NOMO-1 treated with dmso at 0.1 percent for 144 hours (cell line): ENCODE results near the gene ZNF224.
A peak's percentile ranks its signal among the peaks of the same experiment; 100 is the strongest.
"Not testable (repeated sequence)": the region's sequence is repeated elsewhere in the genome, so short reads cannot be mapped to it uniquely, and the experiment has no call there.

ENCODE experiments used
- DNase-seq: peaks from one replicate; lab custom pipeline; 2025; ENCODE audit not compliant: unreplicated experiment; lab: John Stamatoyannopoulos, UW

The ZNF224 gene

DNA sequence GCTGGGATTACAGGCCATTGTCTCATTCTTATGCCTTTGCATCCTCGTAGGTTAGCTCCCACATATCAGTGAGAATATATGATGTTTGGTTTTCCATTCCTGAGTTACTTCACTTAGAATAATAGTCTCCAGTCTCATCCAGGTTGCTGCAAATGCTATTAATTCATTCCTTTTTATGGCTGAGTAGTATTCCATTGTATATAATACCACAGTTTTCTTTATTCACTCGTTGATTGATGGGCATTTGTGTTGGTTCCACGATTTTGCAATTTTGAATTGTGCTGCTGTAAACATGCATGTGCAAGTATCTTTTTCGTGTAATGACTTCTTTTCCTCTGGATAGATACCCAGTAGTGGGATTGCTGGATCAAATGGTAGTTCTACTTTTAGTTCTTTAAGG, 27.0 kb downstream of the ZNF224 start:
- DNase-seq = not testable (repeated sequence)

DNA sequence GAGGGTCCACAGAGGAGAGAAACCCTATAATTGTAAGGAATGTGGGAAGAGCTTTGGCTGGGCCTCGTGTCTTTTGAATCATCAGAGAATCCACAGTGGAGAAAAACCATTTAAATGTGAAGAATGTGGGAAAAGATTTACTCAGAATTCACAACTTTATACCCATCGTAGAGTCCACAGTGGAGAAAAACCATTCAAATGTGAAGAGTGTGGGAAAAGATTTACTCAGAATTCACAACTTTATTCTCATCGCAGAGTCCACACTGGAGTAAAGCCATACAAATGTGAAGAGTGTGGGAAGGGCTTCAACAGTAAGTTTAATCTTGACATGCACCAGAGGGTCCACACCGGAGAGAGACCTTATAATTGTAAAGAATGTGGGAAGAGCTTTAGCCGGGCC, 37.8 kb downstream of the ZNF224 start:
- DNase-seq = no peak

- peak; percentile 31 for DNase-seq
Observed at GRCh38 chr19:44141191-44142058, 47.3 kb downstream of the ZNF224 start, which contains the start of gene ZNF234. Gene ZNF234, plus strand, starts transcription at chr19:44141554. Its CDS starts 3,079 bp downstream, at chr19:44144633.

DNA sequence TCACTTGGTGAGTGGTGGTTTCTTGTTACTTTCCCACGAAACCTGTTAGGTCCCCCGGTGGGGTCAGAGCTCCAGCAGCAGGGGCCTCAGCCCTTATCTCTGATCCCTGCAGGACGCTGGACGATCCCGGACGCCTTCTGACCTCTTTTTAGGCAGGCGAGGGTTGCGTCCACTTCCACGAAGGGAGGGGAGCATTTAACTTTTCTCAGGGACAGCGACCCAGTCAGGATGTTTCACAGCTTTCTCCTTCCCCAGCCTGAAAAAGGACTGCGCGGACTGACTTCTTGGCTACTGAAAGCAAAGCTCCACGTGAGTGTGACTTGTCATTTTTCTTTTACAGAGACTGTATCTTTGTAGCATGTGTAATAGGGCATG, 47.9 kb downstream of the ZNF224 start:
- no peak for DNase-seq

GRCh38 chr19:44149776-44150175, 55.6 kb downstream of the ZNF224 start:
- DNase-seq = no peak

- no peak for DNase-seq
Observed at GRCh38 chr19:44151491-44151890, 57.3 kb downstream of the ZNF224 start.

DNA sequence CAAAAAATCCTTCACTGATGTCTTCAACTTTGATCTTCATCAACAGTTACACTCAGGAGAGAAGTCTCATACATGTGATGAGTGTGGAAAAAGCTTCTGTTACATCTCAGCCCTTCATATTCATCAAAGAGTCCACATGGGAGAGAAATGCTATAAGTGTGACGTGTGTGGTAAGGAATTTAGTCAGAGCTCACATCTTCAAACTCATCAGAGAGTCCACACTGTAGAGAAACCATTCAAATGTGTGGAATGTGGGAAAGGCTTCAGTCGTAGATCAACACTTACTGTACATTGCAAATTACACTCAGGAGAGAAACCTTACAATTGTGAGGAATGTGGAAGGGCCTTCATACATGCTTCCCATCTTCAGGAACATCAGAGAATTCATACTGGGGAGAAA, 62.3 kb downstream of the ZNF224 start:
- DNase-seq = no peak
